Right lobe of liver (tissue), 4 donors: ENCODE results near the gene ZIC1.

ENCODE experiments used
- CTCF ChIP-seq, 4 donors: fragments of 200-600 bp in 3 of 4; fragments of 450-650 bp in 1 of 4; IDR thresholded peaks; one replicate each; pipeline versions ENCODE4 v1.5.1 to v1.8.0; 2016 to 2022; ENCODE audit warnings: antibody characterized with exemption in 4 of 4, mild to moderate bottlenecking in 2 of 4
- POLR2A ChIP-seq: fragments of 450-650 bp; IDR thresholded peaks from one replicate; pipeline ENCODE4 v1.6.1; 2017; ENCODE audit warnings: antibody characterized with exemption, mild to moderate bottlenecking
- donor health status: DM: no; HTN: no; CAD: no.
- donor health status: DM: no; HTN: no; CAD: no.
- donor health status: DM: no; HTN: yes; CAD: no.

- TF ChIP-seq CTCF (IDR thresholded peaks at IDR 0.05) (no peak), POLR2A (no peak)
These were observed 13.7 kb downstream of the ZIC1 start for GRCh38 chr3:147422601-147423536.
